Stimulated activated CD4-positive, alpha-beta T cell treated with anti-CD3 and anti-CD28 coated beads, Interleukin-12 subunit alpha, Interleukin-12 subunit beta, amount 100 ng/mL, for 4 hours (primary cell): ENCODE results near the gene GALNT7.

ENCODE experiments used
- DNase-seq: peaks from one replicate; pipeline ENCODE4 v3.0.0-alpha.2; 2020

The GALNT7 gene

DNA sequence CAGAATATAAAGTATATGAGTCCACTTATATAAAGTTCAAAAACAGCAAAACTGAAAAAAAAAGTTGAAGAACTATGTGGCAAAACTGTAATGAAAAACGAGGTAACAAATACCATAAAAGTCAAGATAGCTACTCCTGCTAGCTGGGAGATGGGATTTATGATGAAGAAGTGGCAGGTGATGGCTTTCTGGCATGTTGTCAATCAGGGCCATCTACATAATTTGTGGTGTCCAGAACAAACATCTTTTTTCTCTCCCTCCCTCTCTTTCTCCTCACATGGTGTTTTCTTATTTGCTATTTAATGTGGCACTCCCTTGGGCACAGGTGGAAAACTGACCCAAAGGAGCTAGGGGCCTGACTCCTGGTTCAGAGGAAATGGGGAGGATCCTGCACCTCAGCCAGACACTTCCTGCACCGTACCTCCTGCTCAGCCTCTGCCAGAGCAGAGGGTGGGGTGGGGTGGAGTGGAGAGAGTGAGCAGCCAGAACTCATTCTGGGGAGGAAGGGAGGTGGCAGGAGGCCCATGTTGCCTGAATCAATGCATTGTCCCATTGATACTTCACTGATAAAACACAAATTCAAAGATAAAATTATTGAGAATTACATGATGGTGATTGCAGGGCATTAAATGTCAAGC is 196.9 kb downstream of the GALNT7 start:
- no peak for DNase-seq

DNA sequence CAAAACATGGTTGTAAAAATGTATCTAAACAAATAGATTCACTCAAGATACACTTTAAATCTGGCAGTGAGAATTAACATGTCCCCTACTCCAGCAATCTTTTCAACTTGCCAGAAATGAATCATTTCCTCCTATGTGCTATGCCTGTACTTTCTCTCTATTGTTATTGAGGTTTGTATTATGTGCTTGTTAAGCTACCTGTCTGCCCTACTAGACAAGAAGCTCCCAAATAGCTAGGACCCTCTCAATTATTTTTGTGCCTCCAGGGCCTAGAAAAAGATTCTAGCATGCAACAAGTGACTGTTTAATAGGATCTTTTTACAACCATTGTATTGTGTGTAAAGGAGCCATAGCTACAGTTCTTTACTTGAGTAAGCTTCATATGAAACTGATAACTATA is 198.7 kb downstream of the GALNT7 start:
- no peak for DNase-seq

DNA sequence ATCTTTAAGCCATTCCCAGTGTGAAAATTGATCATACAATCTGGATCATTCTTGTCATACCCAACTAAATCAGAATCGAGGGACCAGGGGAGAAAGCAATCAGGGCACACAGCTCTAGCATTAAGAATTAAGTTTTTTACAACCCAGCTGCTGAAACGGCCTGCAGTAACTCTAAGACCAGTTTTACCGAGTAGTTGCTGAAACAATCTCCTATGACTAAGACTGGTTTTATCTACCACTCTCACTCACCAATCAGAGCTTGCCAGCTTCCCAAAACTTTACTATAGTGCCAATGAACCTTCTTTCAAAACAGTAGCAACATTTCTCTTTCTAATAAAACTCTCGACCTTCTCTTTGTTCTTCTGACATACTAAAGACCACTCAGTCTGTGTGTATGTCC is 199.3 kb downstream of the GALNT7 start:
- no peak for DNase-seq

DNA sequence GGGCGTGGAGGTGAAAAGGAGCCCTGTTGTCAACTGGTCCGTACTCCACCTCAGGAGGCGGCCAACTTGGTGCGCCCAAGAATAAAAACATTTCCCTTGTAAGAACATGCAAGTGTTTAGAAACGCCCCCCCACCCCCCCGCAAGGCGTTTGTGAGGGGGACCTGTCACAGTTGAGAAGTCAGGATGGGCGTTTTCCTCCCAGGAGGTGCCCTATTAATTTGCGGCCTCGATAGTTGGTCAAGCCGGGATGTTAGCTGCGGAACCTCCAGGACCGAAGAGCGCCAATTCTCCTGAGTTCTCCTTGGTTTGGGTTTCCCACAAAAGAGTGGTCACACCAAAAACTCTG is 201.5 kb downstream of the GALNT7 start:
- peak; percentile 47 for DNase-seq

DNA sequence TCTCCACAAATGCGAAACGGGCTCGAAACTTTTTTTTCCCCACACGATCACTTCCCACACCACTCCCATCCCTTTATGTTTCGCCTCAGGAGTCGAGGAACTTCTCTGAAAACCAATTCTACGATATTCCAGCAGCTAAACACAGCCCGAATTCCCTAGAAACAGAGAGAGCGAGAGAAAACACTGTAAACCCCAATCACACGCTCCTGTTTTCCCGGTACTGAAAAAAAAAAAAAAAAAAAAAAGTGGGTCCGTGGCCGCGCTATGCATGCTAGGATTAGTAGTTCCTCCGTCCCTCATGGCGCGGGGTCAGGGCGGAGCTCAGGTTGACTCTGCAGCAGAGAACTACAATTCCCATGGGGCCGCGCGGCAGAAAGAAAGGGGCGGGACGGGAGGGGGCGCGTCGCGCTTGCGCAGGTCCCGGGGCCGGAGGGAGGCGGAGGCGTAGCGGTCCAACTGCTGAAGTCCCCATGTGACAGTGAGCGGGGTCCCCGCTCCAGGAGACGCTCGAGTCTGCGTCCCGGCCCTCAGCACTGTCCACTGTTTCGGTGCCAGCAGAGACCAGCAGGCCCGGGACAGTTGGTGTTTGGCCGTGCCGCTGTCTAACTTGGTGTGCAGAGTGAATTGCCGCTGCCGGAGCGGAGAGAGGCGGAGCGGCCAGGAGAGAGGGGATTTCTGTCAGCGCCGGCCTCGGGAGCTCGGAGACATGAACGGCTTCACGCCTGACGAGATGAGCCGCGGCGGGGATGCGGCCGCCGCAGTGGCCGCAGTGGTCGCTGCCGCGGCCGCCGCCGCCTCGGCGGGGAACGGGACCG is 202.1 kb downstream of the GALNT7 start, which contains the start of gene SAP30:
Gene SAP30, plus strand, starts transcription at position 478 of the 815 bp plus-strand sequence. Its CDS starts 229 bp downstream, at position 707.
- peak; percentile 97 for DNase-seq

DNA sequence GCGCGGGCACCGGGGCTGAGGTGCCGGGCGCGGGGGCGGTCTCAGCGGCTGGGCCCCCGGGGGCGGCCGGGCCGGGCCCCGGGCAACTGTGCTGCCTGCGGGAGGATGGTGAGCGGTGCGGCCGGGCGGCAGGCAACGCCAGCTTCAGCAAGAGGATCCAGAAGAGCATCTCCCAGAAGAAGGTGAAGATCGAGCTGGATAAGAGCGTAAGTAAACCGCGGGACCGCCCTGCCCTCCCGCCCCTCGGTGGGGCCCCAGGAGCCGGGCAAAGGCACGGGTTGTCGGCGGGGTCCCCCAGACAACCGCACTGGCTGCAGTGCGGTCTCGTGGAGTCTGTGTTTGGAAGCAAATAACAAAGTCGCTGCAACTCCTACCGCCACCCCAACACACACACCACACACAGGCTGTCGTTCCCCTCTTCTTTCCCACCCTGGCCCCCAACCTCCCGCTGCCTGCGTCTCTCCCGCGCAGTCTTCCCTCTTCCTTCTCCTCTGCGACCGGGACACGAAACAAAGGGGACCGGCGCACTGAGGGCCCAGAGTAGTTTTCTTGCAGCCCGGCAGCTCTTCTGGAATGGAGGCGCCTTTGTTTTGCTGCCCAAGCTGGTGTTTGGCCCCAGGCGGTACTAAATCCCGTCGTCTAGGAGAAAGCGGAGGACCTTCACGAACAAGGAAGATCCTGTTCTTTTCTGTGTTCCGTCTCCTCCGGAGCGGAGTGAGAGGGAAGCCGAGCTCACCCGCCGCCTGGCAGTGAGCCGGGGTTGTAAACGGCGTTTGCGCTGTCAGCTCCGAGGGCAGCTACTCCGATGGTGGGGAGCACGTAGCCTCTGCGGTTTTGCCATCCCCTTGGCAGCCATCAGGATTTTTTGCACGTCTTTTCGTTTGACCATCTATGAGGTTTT is 202.9 kb downstream of the GALNT7 start:
- DNase-seq, result peak; percentile 34
